ENCODE data around the gene ATP6V0C. TPM values are rescaled to one million over a fixed set of nuclear protein-coding genes. Genes with fewer than 3 reads are reported as not detected.

The ATP6V0C gene
- 129 TPM for total RNA-seq
- long read RNA-seq, transcript ATP6V0C-201 (3 exons, 1,175 nt): major isoform, 103 of 105 reads
- long read RNA-seq, partial matches to known transcripts: 0 of 105 reads
- long read RNA-seq, other reads (novel, unspliced or antisense): 0 of 105 reads

- ATAC-seq (ENCODE audit: poor library complexity) (peak; percentile 89), DNase-seq (peak; percentile 97)
- intact Hi-C loops (cut with DNase I): no loop called here
Measured at GRCh38 chr16:2513405-2514332, at the start of gene ATP6V0C. Gene ATP6V0C (plus strand): TSS chr16:2513952. CDS start chr16:2514104, 152 bp downstream.

GRCh38 chr16:2464333-2464732, 49.4 kb upstream of the ATP6V0C start:
- intact Hi-C loops (cut with DNase I): no loop called here
- no peak for DNase-seq
- no peak for ATAC-seq (ENCODE audit: poor library complexity)

- ATAC-seq (ENCODE audit: poor library complexity): no peak
- DNase-seq: no peak
- intact Hi-C loops (cut with DNase I): no loop called here
Measured at GRCh38 chr16:2465653-2466415, 47.9 kb upstream of the ATP6V0C start.

GRCh38 chr16:2466667-2467527, 46.9 kb upstream of the ATP6V0C start:
- no peak for ATAC-seq (ENCODE audit: poor library complexity)
- DNase-seq: no peak
- intact Hi-C loops (cut with DNase I): no loop called here

- DNase-seq (peak; percentile 88), ATAC-seq (ENCODE audit: poor library complexity) (peak; percentile 82)
- intact Hi-C loops (cut with DNase I): no loop called here
Measured at GRCh38 chr16:2467528-2468232, 46.1 kb upstream of the ATP6V0C start.

GRCh38 chr16:2468233-2468724, 45.5 kb upstream of the ATP6V0C start:
- intact Hi-C loops (cut with DNase I): no loop called here
- DNase-seq (no peak), ATAC-seq (ENCODE audit: poor library complexity) (peak; percentile 9)

GRCh38 chr16:2468725-2469398, 44.9 kb upstream of the ATP6V0C start:
- DNase-seq: no peak
- no peak for ATAC-seq (ENCODE audit: poor library complexity)
- intact Hi-C loops (cut with DNase I): no loop called here

- intact Hi-C loops (cut with DNase I): no loop called here
- ATAC-seq (ENCODE audit: poor library complexity) (no peak), DNase-seq (no peak)
Measured at GRCh38 chr16:2469399-2470233, 44.1 kb upstream of the ATP6V0C start.

- ATAC-seq (ENCODE audit: poor library complexity) (no peak), DNase-seq (no peak)
- intact Hi-C loops (cut with DNase I): no loop called here
Measured at GRCh38 chr16:2470234-2470601, 43.5 kb upstream of the ATP6V0C start.

- no peak for DNase-seq
- no peak for ATAC-seq (ENCODE audit: poor library complexity)
- intact Hi-C loops (cut with DNase I): no loop called here
Measured at GRCh38 chr16:2470603-2471015, 43.1 kb upstream of the ATP6V0C start.

- no peak for DNase-seq
- no peak for ATAC-seq (ENCODE audit: poor library complexity)
Measured at GRCh38 chr16:2471016-2471652, 42.6 kb upstream of the ATP6V0C start, which contains the start of gene NTN3. Gene NTN3 (plus strand): TSS chr16:2471297. CDS start chr16:2471702, 405 bp downstream.

GRCh38 chr16:2471653-2472487, 41.9 kb upstream of the ATP6V0C start:
- DNase-seq: no peak
- no peak for ATAC-seq (ENCODE audit: poor library complexity)
- intact Hi-C loops (cut with DNase I): no loop called here

More at GRCh38 chr16:2471016-2471652, 42.6 kb upstream of the ATP6V0C start, which contains the start of gene NTN3:
- intact Hi-C loops (cut with DNase I): no loop called here

- ATAC-seq (ENCODE audit: poor library complexity): no peak
Measured at GRCh38 chr16:2472488-2472864, 41.3 kb upstream of the ATP6V0C start.

GRCh38 chr16:2472885-2473445, 40.8 kb upstream of the ATP6V0C start:
- no peak for ATAC-seq (ENCODE audit: poor library complexity)
- no peak for DNase-seq

More at GRCh38 chr16:2472488-2472864, 41.3 kb upstream of the ATP6V0C start:
- no peak for DNase-seq
- intact Hi-C loops (cut with DNase I): no loop called here

GRCh38 chr16:2473446-2473926, 40.3 kb upstream of the ATP6V0C start:
- ATAC-seq (ENCODE audit: poor library complexity) (no peak), DNase-seq (no peak)
- intact Hi-C loops (cut with DNase I): no loop called here

More at GRCh38 chr16:2472885-2473445, 40.8 kb upstream of the ATP6V0C start:
- intact Hi-C loops (cut with DNase I): no loop called here
